GM12892 (cell line): ENCODE results near the gene DNM3.

Experiments
- POLR2A ChIP-seq: IDR thresholded peaks from 2 replicates; pipeline ENCODE4 v1.6.1; 2011; ENCODE audit warnings: low read depth, low read length, control low read depth
- TAF1 ChIP-seq: IDR thresholded peaks from 2 replicates; pipeline ENCODE4 v1.6.1; 2011; ENCODE audit warnings: low read depth, mild to moderate bottlenecking, control low read depth, low read length, borderline replicate concordance

GRCh38 chr1:172430128-172430454 lies 588.8 kb downstream of the DNM3 start:
- TF ChIP-seq POLR2A (no peak), TAF1 (no peak)
